Renal pelvis (tissue), 4 donors: ENCODE results near the gene ZNF787. TPM values are rescaled to one million over a fixed set of nuclear protein-coding genes. Genes with fewer than 3 reads are reported as not detected.
"Not testable (repeated sequence)": the region's sequence is repeated elsewhere in the genome, so short reads cannot be mapped to it uniquely, and the experiment has no call there.

ENCODE experiments used
- DNase-seq: peaks from one replicate; pipeline ENCODE4 v3.0.0-alpha.2; 2013
- polyA plus RNA-seq, 3 donors: library from polyadenylated mRNA; unstranded; fragments of 120-200 nt; gene quantifications; one replicate each; pipeline ENCODE4 v1.2.1, GENCODE V29; 2013; ENCODE audit not compliant: insufficient read length in 3 of 3

ZNF787 gene
- polyA plus RNA-seq, 3 donors = 18.1 to 26.2 (median 22.7) TPM

DNA sequence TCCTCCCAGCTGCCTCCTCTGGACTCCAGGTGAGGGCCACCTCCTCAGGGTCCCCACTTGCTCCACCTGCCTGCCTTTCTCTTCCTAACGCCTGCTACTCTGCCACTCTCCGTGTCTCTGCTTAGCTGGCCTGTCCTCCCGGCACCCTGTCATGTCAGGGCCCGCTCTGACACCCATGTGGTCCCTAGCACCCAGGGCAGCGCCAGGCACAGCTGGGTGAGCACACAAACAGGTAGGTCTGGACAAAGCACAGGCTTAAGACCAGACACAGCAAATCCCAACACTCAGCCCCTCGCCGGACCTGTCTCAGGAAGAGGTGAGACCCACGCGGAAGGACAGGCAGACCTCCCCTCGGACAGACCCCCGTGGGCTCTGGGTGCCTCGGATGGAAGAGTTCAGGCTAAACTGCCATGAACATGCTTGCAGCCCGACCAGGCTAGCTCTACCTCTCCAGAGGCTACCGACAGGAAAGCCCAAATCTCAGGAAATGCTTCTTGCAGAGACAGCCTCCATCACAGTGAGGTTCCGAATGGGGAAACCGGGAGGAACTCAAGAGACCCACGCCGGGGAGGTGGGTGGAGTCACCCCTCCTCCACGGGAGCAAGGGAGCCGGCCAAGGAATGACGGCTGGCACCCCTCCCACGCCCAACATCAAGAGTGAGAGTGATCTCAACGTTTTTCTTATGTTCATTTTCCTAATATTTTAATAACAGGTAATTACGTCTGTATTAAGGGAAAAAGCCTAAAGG lies 12.5 kb downstream of the ZNF787 start:
- no peak for DNase-seq

DNA sequence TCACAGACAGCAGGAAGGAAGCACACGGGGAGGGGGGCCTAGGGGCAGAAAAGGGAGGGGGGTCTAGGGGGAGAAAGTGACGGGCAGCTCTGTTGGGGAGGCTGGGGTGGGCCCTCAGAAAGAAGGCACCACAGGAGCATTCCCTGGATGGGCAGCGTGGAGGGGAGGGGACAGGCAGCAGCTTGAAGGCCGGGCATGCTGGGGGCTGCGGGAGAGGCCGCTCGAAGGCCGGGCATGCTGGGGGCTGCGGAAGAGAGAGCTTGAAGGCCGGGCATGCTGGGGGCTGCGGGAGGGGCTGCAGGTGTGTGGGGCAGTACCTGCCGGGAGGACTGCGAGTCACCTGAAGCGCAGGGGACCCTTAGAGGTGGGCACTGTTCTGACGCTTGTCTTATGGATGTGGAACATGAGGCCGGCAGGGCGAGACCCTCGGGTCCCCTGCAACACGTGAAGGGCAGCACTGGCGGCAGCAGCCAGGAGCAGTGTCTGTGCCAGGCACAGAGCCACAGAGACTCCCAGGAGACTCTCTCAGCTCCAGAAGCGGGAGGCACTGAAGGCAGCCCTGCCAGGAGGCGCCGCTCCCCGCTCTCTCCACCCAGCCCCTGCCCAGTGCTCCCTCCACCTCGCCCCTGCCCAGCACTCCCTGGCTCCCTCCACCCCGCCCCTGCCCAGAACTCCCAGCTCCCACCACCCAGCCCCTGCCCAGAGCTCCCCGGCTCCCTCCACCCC lies 13.3 kb downstream of the ZNF787 start:
- DNase-seq = no peak

DNA sequence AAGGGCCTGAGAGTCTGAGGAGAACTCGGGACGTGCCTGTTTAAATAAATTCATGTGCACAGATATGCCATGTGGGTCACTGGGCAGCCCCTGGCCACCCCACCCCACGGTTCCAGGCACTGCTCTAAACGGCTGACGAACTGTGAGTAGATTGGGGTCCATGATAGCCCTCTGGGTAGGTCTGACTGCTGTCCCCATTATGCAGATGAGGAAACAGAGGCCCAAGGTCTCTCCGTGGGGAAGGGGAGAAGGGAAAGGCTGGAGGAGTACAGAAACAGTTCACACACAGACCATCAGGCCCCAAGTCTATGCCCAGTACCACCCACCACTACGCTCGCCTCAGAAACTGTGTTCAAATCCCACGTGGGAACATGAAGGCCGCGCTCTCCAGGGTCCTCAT lies 14.1 kb downstream of the ZNF787 start:
- DNase-seq = no peak

DNA sequence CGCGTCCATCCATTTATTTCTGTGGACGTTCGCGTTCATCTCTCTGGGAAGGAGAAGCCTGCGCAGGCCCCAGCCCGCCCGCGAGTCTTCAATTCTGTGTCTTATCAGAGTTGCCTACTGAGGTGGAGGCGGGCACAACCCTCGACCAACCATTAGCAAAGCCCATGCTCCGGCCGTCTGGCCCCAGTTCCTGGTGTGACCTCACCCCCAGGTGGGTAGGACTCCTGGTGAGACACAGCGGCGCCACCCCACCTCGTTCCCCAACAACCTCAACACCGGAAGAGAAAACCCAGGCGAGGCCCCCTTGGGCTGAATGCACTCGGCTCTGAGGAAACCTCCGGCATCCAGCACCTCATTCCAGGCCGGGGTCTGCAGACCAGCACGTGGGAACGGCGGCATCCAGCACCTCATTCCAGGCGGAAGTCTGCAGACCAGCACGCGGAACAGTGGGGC lies 14.7 kb downstream of the ZNF787 start:
- no peak for DNase-seq

DNA sequence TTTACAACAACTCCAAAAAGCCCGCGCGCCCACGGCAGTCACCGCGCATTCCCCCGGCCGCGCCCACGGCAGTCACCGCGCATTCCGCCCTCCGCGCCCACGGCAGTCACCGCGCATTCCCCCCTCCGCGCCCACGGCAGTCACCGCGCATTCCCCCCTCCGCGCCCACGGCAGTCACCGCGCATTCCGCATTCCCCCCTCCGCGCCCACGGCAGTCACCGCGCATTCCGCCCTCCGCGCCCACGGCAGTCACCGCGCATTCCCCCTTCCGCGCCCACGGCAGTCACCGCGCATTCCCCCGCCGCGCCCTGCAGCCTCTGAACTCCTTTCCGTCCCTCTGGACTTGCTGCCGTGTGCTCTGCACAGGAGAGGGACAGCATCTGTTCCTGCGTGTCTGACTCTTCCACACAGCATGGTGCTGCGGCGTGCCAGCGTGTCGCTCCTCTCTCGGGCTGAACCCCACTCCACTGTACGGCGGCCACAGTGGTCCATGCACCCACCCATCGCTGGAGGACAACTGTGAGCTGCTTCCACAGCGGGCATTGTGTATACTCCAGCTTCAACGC lies 15.2 kb downstream of the ZNF787 start:
- not testable (repeated sequence) for DNase-seq

DNA sequence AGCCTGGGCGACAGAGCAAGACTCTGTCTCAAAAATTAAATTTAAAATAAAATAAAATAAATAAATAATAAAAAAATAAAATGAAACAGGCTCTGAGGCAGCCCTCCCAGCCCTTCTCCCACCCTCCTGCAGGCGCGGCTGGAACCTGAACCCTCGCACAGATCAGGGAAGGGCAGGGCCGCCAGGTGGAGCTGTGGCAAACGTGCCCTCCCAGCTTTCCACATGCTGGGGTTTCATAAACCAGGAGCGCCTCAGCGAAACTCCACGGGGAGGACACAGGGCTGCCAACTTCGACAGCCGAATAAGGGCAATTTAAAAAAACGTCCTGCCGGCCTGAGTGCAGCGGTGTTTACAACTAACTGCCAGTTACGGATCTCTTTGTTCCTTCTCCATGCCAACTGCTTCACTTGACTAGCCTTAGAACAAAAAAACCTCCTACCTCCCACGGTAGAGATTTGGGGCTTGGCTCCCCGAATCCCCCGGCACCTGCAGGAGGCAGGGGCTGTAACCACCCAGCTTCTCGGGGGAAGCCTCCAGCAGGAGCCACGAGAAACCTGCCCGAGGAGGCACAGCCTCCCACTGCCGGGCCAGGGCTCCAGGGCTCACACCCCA lies 15.9 kb downstream of the ZNF787 start:
- DNase-seq = peak; percentile 69

DNA sequence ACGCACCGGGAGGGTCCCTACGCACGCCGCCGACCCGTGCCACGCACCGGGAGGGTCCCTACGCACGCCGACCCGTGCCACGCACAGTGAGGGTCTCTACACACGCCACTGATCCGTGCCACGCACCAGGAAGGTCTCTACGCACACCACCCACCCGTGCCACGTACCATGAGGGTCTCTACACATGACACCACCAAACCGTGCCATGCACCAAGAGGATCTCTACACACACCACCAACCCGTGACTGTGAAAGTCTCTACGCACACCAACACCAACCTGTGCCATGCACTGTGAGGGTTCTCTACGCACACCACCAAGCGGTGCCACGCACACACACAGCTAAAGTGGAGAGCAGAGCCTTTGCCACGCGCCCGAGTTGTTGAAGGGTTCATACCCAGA lies 16.7 kb downstream of the ZNF787 start:
- no peak for DNase-seq

DNA sequence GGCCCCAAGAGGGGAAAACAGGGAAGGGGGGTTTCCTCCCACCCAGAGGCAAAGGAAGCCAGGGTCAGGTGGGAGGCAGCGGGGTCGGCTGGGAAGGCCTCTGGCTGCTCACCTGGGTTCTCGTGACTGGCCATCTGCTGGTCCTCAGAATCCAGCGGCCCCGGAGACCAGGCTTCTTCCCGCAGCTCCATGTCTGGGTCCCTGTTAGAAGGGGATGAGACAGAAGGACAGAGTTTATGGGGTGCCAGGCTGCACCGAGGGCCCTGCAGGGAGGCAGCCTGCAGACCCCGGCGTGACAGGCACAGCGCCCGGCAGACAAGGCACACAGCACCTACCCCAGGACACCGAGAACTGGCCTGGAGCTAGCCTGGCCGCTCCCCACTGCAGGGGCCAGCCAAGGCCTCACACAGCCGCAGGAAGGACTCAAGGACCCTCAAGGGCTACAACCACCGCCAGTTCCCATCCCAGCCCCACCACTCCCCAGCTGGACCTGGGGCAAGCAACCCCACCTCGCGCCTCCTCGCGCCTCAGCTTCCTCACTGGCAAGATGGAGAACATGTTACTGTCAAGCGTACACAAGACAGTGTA lies 18.0 kb downstream of the ZNF787 start:
- no peak for DNase-seq

DNA sequence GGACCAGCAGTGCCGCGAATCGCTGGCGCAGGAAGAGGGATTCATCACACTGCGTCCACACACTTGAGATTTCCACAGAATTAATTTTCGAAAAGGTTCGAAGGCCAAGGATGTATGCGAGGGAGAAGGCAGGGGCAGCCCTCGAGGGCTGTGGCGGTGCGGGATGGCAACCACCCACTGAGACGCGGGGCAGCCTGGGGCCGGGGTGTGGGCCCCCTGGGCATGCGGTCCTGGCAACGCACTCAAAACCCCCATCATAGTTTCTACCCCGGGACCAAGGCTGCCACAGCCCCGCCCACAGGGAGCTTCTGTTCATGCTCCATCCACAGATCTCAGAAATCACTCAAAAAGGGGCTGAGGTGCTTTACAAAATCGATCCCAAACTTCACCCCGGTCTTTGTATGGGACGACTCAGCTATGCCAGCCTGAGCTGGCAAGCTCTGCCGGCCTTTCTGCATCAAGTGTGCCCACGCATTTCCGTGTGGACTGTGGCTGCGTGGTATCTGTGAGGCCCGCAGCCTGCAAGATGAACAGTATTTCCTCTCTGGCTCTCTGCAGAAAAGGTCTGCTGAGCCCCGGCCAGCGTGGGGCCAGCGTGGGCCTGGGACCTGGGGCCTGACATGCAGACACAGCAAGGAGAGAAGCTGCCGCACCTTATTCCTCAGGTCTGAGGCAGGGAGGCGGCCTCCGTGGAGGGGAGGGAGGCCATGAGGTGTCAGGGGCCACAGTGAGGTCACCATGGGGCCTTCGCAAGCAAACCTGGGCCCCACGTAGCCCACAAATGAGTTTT lies 19.2 kb downstream of the ZNF787 start:
- DNase-seq = no peak

DNA sequence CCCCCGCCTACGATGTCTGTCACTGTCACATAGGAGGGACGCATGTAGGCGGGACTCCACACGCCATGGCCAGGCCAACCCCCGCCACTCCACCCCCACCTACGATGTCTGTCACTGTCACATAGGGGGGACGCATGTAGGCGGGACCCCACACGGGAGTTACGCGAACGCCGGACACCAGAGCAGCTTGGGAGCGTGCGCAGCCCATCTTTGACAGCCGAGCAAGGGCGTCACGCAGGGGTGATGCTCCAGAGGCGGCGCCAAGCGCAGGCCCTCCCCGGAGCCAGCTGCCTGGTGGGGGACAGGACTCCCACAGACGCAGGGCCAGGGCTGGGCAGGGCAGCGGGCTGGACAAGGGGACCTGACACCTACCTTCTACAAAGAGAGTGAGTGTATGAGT lies 20.0 kb downstream of the ZNF787 start:
- DNase-seq = no peak

DNA sequence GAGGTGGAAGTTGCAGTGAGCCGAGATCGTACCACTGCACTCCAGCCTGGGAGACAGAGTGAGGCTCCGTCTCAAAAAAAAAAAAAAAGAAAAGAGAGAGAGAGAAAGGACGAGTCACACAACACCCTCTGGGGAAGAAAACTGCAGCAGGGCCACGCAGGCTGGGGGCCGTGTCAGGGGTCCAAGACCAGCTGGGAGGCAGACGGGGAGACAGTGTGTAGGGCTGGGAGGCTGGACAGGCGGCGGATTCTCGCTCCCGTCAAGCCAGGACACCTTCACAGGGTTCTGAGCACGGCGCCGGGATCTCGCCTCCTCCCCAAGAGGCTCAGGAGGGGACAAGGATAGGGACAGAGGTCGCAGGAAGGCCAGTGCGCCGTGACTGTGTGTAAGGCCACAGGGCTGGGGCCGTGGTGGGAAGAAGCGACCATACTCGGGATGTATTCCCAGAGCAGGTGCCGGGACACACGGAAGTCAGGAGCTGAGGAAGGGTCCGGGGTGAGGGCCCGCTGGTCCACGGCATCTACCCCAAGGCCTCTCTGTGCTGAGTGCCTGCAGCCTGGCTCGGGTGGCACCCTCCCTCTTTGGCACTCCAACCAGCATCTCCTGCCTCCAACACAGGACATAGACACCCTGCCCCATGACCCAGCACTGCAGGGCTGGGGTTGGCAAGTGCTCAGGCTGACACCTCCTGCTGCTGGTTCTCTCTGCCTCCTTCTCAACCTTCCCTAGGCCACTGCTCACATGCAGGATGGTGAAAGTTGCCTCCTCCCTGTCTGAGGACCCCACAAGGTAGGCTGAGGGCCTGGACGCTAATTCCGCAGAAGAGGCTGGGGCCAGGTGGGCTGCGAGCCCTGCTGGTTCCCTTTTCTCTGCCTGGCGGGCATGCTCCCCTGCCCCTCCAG lies 21.2 kb downstream of the ZNF787 start:
- no peak for DNase-seq

DNA sequence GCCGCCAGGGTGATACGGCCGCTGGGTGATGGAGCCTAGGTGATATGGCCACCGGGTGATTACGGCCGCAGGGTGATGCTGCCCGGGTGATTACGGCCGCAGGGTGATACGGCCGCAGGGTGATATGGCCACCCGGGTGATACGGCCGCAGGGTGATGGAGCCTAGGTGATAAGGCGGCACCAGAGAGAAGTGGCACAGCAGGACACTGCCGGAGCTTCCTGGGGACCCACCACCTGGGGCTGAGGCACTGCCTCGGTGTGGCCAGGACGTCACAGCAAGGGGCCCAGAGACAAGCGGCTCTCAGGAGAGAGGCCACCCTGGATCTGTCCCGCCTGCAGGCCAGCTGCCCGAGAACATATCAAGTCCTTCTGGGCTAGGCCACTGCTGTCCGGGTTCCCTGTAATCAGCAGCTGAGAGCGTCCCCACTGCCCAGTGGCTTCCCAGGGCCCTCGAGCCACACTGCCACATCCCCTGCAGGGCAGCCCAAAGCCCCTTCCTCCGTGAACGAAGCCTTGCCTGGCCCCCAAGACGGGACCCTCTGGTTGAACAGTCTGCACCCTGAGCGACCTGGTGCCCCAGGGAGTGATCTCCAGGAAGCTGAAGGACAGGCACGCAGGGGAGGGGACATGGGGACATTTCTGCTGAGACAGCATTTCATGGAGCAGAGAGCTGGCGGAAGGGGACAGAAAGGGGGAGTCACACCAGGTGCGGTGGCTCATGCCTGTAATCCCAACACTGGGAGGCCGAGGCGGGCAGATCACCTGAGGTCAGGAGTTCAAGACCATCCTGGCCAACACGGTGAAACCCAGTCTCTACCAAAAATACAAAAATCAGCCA lies 22.1 kb downstream of the ZNF787 start:
- DNase-seq = no peak

DNA sequence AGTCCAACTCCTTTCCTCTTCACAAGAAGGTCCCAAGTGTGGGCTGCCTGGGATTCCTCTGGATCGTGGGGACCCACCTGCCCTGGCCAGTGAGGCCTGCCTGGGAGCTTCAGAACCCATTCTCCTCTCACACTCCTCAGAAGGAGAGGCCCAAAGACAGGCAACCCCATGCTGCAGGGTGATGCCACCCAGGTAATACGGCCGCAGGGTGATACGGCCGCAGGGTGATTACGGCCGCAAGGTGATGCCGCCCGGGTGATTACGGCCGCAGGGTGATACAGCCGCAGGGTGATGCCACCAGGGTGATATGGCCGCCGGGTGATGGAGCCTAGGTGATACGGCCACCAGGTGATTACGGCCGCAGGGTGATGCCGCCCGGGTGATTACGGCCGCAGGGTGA lies 22.9 kb downstream of the ZNF787 start:
- not testable (repeated sequence) for DNase-seq

DNA sequence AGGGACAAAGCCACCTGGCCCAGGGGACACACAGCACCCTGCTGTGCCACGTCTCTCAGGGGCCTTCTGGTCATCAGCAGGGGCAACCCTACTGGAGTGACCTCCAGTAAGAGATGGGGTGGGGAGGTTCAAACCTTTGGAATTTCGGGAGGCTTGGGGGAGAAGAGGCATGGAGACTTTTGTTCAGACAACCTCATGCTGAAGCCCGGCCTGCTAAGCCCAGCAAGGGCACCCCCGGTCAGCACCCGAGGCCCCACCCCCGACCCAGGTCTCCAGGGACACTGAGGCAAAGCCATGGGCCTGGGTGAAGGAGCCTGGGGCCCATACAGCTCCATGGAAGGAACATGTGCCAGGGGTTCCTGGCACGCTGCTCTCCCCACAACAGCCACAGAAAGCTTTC lies 23.3 kb downstream of the ZNF787 start:
- no peak for DNase-seq

DNA sequence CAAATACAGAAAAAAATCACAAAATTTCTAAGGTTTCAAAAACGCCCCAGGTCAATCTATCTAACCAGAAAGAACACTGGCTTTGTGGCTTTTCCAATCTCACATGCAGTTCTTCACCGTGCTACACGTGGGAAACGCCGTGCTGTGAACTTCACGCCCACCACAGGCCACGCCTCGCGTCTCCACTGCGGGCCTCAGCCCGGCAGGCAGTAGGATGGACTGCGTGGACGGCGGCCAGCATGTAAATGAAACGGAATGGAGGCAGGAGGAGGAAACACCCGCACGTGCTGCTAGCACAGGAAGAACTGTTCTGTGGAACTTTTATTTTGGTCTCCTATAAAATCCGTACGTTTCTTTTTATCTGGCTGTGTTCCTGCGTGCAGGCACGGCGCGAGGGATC lies 23.8 kb downstream of the ZNF787 start:
- no peak for DNase-seq

DNA sequence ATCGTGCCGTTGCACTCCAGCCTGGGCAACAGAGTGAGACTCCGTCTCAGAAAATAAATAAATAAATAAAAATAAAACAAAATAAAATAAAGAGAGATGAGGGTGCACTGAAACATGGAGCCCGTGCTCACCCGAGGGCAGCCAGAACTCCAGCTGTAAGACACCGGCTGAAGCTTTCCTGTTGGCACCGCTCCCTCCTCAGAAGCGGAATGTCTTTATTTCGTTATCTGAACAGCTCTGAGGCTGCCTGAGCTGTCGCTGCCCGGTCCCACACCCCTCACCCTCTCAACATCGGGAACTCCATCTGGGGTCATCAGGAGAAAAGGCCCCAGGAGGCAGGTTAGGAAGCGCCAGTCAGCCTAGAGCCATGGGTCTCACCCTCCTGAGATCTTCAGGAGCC lies 24.4 kb downstream of the ZNF787 start:
- DNase-seq = no peak

DNA sequence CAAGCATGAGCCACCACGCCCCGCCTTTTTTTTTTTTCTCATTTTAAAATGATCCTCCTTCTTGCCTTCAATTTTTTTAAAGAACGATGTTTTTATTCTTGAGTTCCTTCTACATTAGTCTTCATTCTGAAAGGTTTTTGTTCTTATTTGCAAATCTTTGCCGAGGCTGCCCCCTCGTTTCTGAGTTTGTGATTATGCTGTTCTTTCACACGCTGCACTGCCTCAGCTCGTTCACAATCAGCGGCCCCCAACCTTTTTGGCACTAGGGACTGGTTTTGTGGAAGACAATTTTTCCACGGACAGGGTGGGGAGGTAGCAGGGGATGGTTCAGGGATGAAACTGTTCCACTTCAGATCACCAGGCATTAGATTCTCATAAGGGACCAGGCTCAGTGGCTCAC lies 26.6 kb downstream of the ZNF787 start:
- no peak for DNase-seq

DNA sequence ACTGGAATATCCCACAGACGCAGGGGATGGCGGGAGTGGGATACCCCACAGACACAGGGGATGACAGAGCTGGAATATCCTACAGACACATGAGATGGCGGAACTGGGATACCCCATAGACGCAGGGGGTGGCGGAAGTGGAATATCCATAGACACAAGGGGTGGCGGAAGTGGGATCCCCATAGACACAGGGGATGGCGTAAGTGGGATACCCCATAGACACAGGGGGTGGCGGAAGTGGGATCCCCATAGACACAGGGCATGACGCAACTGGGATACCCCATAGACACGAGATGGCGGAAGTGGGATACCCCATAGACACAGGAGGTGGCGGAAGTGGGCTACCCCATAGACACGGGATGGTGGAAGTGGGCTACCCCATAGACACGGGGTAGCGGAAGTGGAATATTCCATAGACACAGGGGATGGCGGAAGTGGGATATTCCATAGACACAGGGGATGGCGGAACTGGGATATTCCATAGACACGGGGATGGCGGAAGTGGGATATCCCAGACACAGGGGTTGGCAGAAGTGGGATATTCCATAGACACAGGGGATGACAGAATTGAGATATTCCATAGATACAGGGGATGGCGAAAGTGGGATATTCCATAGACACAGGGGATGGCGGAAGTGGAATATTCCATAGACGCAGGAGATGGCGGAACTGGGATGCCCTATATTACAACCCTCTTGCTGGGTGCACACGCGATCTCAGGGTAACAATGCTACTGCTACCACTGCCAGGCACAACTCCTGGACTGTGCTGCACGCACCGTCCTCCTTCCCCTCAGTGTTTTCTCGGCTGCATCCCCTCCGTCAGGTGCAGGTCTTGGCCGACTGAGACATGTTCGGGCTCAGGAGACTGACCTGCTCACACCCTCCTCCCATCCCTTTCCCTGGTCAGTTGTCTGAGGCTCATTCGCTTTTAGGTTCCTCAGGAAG lies 28.1 kb downstream of the ZNF787 start:
- DNase-seq = no peak
